Fibroblast of peridontal ligament (primary cell): Measurements from ENCODE around the gene FGF8.

Experiments
- DNase-seq: peaks from one replicate; pipeline ENCODE4 v3.0.0-alpha.2; 2010; ENCODE audit errors: extremely low read depth

The FGF8 gene

GRCh38 chr10:101768791-101769170 is 7.1 kb downstream of the FGF8 start:
- no peak for DNase-seq

DNA sequence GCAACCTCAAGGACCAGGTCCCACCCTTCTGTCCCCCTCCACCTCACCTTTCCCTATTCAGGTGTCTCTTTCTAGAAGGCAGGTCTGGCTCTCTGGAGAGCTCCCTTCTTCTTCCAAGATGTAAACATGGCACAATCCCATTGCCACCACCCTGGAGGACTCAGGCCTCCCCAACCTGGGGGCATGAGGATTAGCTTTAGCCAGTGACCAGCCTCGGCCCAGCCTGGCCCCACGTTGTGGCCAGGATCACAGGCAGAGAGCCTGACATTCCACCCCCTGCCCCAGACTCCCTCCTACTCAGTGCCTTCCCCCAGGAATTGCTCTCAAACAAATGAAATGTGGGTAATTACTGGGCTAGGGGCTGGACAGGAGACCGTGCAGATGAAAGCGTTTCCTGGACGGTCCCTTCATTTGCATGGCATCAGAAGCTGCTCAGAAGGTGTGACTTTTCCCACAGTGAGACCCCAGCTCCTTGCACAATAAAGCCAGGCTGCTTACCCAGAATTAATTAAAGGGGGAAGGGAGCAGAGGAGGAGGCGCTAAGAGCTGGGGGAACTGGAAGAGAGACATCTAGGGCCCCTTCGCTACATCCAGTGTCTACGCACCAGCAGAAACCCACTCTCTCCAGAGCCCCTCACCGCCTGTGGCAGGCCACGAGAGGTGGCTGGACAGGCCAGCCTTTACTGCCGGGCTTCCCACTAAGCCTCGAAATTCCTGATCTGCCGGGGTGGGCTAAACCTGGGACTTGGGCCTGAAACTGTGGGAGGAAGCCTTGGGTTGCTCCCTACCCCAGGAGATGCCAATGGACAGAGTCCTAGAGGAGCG is 7.7 kb downstream of the FGF8 start:
- no peak for DNase-seq

DNA sequence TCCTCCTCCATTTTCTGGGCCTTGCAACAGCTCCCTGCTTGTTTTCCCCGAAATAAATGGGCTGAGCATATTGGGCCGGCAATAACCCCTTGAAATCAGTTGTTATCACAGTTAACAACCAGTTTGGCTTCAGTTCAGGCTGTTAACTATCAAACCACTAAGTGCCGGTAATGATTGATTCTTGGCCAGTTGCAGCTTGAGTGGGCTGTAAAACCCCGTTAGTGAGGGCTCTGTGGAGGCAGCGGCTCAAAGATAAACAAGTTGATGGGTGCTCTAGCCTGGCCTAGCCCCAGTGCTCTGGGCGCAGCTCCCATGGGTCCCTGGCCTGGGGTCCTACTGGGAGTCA is 8.3 kb downstream of the FGF8 start:
- DNase-seq, result no peak

- DNase-seq, result no peak
These were observed 8.9 kb downstream of the FGF8 start for GRCh38 chr10:101766753-101767599.

DNA sequence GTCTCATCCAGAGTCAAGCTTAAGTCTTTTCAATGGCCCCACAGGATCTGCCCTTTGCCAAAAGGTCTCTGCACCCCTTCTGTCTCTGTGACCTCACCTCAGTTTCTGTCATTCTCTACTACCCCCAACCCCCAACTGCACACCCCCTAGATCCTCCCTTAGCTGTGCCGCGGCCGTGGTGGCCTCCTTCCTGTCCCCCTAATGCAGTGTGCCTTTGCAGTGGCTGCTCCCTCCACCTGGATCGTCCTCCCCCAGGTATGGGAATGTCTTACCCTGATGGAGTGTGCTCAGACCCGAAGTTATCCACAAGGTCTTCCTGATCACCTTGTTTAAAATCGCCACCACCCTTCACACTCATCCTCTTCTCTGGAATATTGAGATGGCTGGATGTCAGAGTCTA is 9.6 kb downstream of the FGF8 start:
- DNase-seq, result no peak

DNA sequence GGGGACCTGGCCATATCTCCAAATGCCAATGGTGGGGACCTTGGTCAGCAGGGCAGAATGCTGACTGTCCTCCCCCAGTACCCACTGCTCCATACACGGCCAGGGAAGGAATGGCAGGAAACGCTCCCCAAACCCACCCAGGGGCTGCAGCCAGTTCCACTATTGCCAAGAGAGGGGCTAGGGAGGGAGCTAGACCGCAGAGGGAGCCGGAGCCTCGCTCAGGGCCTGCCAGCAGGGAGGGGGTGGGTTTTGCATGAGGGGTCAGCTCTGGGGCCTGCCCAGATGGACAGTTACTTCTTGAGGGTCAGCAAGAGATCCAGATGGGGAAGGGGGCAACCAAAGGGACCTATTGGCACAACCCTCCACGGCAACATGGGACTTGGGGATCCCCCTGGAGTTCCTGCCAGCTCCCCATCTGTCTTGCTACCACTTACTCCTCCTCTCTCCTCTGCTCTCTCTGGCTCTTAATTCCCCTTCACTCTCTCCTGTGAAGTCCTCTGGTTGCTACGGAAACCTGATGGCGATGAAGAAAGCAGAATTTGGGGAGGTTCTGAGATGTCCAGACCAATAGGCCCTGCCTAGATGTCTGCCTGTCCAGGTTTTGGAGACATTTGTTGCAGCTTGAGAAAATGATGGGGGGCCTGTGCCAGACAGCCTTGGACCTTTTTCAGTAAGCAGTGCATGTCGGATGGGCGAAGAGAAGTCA is 12.6 kb downstream of the FGF8 start:
- no peak for DNase-seq

DNA sequence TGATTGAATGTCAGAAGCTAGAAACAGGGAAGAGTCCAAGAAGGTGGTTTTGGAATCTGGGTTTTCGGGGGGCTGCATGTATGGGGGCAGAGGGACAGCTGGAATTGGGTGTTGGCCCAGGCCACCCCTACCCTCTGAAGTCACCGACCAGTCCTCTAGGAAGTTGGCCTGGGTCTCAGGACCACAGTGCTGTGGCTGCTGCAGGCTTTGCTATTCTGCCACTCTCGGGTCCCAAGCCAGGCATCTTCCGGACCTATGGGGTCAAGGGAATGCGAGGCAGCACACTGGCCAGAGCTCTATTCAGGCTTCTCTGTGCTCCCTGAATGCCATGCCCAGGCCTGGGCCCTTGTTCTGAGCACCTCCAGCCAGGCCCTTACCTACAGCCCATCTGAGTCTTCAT is 13.2 kb downstream of the FGF8 start:
- DNase-seq, result no peak

DNA sequence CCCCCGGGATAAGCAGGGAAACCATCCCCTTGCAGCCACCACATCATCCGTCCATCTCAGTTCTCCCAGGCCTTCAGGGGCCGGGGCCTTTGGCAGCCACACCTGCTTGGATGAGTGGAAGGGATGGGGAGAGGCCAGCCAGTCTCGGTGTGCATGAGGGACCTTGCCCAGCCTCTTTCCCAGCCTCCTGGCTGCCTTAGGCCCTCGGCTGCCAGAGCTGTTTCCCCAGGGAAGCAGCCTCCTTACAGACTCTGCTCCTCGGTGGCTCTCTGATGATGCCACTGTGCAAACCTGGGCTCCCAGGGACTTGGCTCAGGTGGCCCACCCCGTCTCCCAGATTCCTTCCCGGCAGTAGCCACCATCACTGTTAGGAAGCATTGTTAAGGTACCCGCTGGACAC is 14.7 kb downstream of the FGF8 start:
- no peak for DNase-seq

DNA sequence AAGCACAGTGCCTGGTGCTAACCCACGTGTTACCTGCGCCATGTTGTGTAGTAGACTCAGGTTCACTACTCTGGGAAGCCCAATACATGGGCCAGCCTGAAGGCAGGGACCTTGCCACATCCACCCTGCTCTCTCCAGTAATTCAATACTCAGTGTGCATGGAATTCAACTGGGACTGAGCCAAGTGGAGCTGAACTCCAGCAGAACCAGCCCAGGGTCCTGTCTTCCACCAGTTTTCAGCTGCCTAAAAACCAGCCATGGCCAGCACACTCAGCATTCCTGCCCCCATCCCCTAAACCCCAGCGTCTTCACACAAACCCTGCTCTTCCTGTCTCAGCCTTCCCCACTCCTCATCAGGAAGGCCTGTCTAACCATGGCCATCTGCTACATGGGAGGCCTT is 15.4 kb downstream of the FGF8 start:
- DNase-seq, result peak; percentile 38

- no peak for DNase-seq
These were observed 16.3 kb downstream of the FGF8 start for GRCh38 chr10:101759309-101760247.

DNA sequence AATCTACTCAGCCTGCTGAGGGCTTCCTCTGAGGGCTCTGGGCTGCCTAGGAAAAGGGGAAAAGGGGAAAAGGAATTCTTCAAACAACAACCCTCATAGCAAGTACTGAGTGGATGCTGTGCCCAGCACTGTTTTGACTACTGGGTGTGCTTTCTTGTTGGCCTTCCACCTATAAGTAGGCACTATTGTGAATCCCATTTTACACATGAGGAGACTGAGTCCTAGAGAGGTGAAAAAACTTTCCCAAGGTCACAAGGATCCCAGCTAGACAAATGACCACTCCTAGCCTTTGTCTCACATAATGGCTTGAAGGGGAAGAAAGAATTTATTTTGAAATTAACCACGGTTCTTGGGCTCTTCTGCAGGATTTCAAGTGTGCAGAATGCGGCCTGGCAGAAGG is 17.1 kb downstream of the FGF8 start:
- no peak for DNase-seq

DNA sequence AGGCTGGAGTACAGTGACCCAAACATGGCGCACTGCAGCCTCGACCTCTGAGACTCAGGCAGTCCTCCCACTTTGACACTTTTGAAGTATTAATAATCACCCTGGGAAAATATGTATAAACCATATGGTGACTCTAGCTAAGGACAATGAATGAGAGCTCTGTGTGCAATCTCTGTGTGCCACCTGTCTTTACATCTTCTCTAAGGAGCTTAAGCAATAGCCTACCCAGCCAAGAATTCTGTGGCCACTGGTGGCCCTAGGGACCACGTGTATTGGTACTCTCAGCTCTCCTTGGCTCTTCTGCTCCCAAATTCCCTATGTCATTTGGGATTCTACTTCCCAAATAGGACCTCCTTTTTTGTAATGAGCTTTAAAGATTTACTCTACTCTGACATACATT is 23.7 kb downstream of the FGF8 start:
- DNase-seq, result no peak

- no peak for DNase-seq
These were observed 26.6 kb downstream of the FGF8 start for GRCh38 chr10:101749047-101750016.

GRCh38 chr10:101748496-101748895 is 27.4 kb downstream of the FGF8 start:
- no peak for DNase-seq

DNA sequence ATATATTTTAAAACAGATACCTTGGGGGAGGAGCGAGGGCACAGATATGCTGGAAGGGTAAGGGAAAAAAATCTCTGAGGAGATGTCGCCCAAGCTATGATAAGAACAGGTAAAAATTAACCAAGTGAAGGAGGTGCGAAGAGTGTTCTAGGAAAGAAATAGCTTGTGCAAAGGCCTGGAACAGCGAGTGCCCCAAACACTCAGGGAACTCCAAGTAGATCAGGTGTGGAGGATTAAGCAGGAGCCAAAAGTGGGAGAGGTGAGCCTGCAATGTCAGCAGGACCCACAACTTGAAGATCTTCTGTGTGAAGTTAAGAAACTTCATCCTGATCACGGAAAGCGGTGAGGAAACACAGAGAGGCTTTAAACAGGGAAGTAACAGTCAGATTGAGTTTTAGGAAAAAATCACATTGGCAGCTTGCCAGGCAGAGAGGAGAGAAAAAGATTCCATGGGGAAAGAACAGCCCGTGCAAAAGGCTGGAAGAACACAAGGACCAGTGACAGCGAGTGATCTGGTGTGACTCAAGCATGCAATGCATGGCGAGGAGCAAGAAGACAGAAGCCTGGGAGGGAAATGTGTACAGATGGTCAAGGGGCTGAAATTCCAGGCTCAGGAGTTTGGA is 30.7 kb downstream of the FGF8 start:
- DNase-seq, result no peak

DNA sequence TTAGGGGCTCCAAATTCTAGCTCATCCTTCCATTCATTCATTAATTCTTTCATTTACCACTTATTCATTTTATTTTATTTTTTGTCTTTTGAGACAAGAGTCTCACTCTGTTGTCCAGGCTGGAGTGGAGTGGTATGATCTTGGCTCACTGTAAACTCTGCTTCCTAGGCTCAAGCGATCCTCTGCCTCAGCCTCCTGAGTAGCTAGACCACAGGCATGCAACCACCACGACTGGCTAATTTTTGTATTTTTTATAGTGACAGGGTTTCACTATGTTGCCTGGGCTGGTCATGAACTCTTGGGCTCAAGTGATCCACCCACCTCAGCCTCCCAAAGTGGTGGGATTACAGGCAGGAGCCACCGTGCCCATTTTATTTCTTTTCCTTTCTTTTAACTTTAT is 31.6 kb downstream of the FGF8 start:
- peak; percentile 2 for DNase-seq

DNA sequence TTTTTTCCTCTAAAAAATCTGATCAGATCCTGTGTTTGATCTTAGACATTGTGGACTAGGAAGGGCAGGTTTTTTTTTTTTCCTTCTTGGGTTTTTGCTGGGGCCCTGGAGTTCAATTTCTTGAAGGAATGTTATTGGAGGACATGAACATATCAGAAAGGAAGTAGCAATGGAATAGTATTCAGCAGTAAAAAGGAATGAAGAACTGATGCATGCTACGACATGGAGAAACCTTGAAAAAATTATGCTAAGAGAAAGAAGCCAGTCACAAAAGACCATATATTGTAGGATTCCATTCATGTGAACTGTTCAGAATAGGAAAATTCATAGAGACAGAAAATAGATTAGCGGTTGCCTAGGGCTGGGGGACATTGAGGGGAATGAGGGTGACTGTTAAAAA is 34.0 kb downstream of the FGF8 start:
- no peak for DNase-seq

DNA sequence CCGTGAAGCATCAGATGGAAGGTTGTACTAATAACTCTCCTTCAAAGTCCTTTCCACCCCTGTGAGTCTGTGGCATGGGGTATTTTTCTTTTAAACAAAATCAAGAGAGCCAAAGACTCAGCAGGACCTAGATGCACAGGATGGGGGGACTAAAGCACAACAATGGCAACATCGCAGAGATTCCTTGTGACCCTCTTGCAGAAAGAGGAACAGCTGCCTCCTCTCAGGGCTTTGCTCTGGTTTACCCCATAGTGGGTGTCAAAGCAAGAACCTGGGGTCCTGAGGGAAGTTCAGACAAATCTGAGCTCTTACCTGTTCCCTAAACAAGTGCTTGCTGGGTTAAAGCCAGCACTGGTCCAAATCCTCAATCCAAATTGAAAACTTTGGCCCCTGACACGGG is 39.2 kb downstream of the FGF8 start:
- no peak for DNase-seq

DNA sequence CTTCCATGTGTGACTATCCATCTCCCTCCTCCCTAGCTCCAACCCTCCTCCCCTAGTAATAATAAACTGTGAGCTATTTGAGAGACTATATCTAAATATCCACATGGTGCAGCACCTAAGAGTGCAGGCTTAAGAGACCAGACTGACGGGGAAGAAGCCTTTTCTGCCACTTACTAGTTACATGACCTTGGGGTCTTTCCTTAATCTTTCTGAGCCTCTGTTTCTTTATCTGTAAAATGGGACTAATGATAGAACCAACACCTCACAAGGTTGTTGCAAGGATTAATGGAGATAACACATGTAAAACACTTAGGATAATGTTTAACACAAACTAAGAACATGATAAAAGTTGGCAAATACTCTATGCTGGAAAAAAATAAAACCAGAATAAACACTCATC is 43.8 kb downstream of the FGF8 start:
- DNase-seq, result no peak

GRCh38 chr10:101726115-101726387 is 49.9 kb downstream of the FGF8 start:
- DNase-seq, result no peak
